ENCODE results near the gene CREB3L4. TPM values are rescaled to one million over a fixed set of nuclear protein-coding genes. Genes with fewer than 3 reads are reported as not detected.

The CREB3L4 gene
- total and polyA plus RNA-seq, 2 experiments from 2014 or later, result 4.3 to 4.4 TPM

GRCh38 chr1:153984123-153984894 is 16.6 kb downstream of the CREB3L4 start:
- Histone ChIP-seq H3K36me3 (ENCODE audit: low read depth) (peaks cover 8% of the 10 kb centered on the region), H3K27ac (peak overlapping the region; percentile 84), H2AFZ (no peak overlapping the region), H3K4me3 (peak overlapping the region; percentile 97), H3K9me2 (ENCODE audit: insufficient read depth) (no peaks in the 10 kb centered on the region), H3K27me3 (replicated peaks; ENCODE audit: insufficient read depth) (no peaks in the 10 kb centered on the region), H3K4me2 (ENCODE audit: unreplicated experiment) (peak overlapping the region; percentile 95), H3F3A (ENCODE audit: insufficient read depth) (peaks cover 48% of the 10 kb centered on the region), H4K20me1 (ENCODE audit: insufficient read depth) (no peaks in the 10 kb centered on the region), H3K79me2 (ENCODE audit: insufficient read depth) (peaks cover 57% of the 10 kb centered on the region), H3K9me3 (ENCODE audit: low read depth) (no peaks in the 10 kb centered on the region), H3K4me1 (ENCODE audit: insufficient read depth) (peaks cover 12% of the 10 kb centered on the region; the same call in 1 of the 2 replicates), H3K9ac (peak overlapping the region; percentile 94)
- DNase-seq, result no peak
- in situ Hi-C loops (cut with MboI), result loop anchor here (10.0 kb wide), 1 partner anchor 170 kb away; no protein-coding TSS in a partner anchor
- no peak for TF ChIP-seq EZH2 (IDR thresholded peaks at IDR 0.05; ENCODE audit: insufficient read depth, poor library complexity, severe bottlenecking)
- WGBS, 2 experiments (ENCODE audit: low coverage in 1 of 2, low lambda C conversion rate in 2 of 2, missing lambda C conversion rate in 2 of 2), result 46 to 55% methylated on average over 6 of the region's 6 CpGs

GRCh38 chr1:153985341-153985912 is 17.7 kb downstream of the CREB3L4 start:
- no peaks in the 10 kb centered on the region for H3K9me3 ChIP-seq (ENCODE audit: low read depth)
- H3K27me3 ChIP-seq (replicated peaks; ENCODE audit: insufficient read depth), result no peaks in the 10 kb centered on the region
- no peak for TF ChIP-seq EZH2phosphoT487 (IDR thresholded peaks at IDR 0.05; ENCODE audit: insufficient read depth, low read depth)
- TF ChIP-seq EZH2 (IDR thresholded peaks at IDR 0.05; ENCODE audit: insufficient read depth, poor library complexity, severe bottlenecking), result no peak
- peaks cover 42% of the 10 kb centered on the region for H3F3A ChIP-seq (ENCODE audit: insufficient read depth)
- no peaks in the 10 kb centered on the region for H4K20me1 ChIP-seq (ENCODE audit: insufficient read depth)
- H3K4me2 ChIP-seq (ENCODE audit: unreplicated experiment), result peak overlapping the region; percentile 95
- peaks cover 15% of the 10 kb centered on the region; the same call in 1 of the 2 replicates for H3K4me1 ChIP-seq (ENCODE audit: insufficient read depth)
- peak; percentile 79 for DNase-seq
- peak overlapping the region; percentile 84 for H3K27ac ChIP-seq
- peaks cover 52% of the 10 kb centered on the region for H3K79me2 ChIP-seq (ENCODE audit: insufficient read depth)
- in situ Hi-C loops (cut with MboI), result loop anchor here (5.0 to 10.0 kb wide), 2 partner anchors 171 to 308 kb away; partner anchors contain the start of gene NPR1
- 1 to 7% methylated on average over 6 to 7 of the region's 7 CpGs for WGBS, 2 experiments (ENCODE audit: low coverage in 1 of 2, low lambda C conversion rate in 2 of 2, missing lambda C conversion rate in 2 of 2)
- peak overlapping the region; percentile 91 for H2AFZ ChIP-seq
- peak overlapping the region; percentile 94 for H3K9ac ChIP-seq
- peak overlapping the region; percentile 97 for H3K4me3 ChIP-seq
- H3K9me2 ChIP-seq (ENCODE audit: insufficient read depth), result no peaks in the 10 kb centered on the region
- H3K36me3 ChIP-seq (ENCODE audit: low read depth), result peaks cover 7% of the 10 kb centered on the region

GRCh38 chr1:153985941-153986761 is 18.4 kb downstream of the CREB3L4 start, which contains the start of gene RAB13:
RAB13 (minus strand) TSS chr1:153986339; CDS start chr1:153986236, 103 bp downstream.
- Histone ChIP-seq H3F3A (ENCODE audit: insufficient read depth) (peaks cover 40% of the 10 kb centered on the region), H3K4me1 (ENCODE audit: insufficient read depth) (peaks cover 15% of the 10 kb centered on the region; the same call in 1 of the 2 replicates), H3K36me3 (ENCODE audit: low read depth) (peaks cover 7% of the 10 kb centered on the region; the same call in 1 of the 2 replicates), H3K9me3 (ENCODE audit: low read depth) (no peaks in the 10 kb centered on the region), H3K79me2 (ENCODE audit: insufficient read depth) (peaks cover 54% of the 10 kb centered on the region), H4K20me1 (ENCODE audit: insufficient read depth) (no peaks in the 10 kb centered on the region), H3K27me3 (replicated peaks; ENCODE audit: insufficient read depth) (no peaks in the 10 kb centered on the region), H3K9ac (peak within 1 kb of the TSS; percentile 94), H3K27ac (peak within 1 kb of the TSS; percentile 84), H3K9me2 (ENCODE audit: insufficient read depth) (no peaks in the 10 kb centered on the region), H3K4me3 (peak within 1 kb of the TSS; percentile 97), H2AFZ (peak within 1 kb of the TSS; percentile 91), H3K4me2 (ENCODE audit: unreplicated experiment) (peak within 1 kb of the TSS; percentile 97)
- peak; percentile 95 for DNase-seq
- TF ChIP-seq EZH2phosphoT487 (IDR thresholded peaks at IDR 0.05; ENCODE audit: insufficient read depth, low read depth) (no peak), EZH2 (IDR thresholded peaks at IDR 0.05; ENCODE audit: insufficient read depth, poor library complexity, severe bottlenecking) (no peak)
- 2 to 3% methylated on average over 14 to 32 of the region's 32 CpGs for WGBS, 2 experiments (ENCODE audit: low coverage in 1 of 2, low lambda C conversion rate in 2 of 2, missing lambda C conversion rate in 2 of 2)
- in situ Hi-C loops (cut with MboI), result loop anchor here (5.0 to 10.0 kb wide), 2 partner anchors 171 to 309 kb away; partner anchors contain the start of gene NPR1

GRCh38 chr1:153987621-153988020 is 19.9 kb downstream of the CREB3L4 start:
- no peak overlapping the region for H3K4me2 ChIP-seq (ENCODE audit: unreplicated experiment)
- H3F3A ChIP-seq (ENCODE audit: insufficient read depth), result peaks cover 48% of the 10 kb centered on the region
- H3K9me2 ChIP-seq (ENCODE audit: insufficient read depth), result no peaks in the 10 kb centered on the region
- DNase-seq, result no peak
- peaks cover 18% of the 10 kb centered on the region for H3K36me3 ChIP-seq (ENCODE audit: low read depth)
- TF ChIP-seq EZH2phosphoT487 (IDR thresholded peaks at IDR 0.05; ENCODE audit: insufficient read depth, low read depth), result no peak
- no peak for TF ChIP-seq EZH2 (IDR thresholded peaks at IDR 0.05; ENCODE audit: insufficient read depth, poor library complexity, severe bottlenecking)
- peaks cover 55% of the 10 kb centered on the region for H3K79me2 ChIP-seq (ENCODE audit: insufficient read depth)
- in situ Hi-C loops (cut with MboI), result loop anchor here (5.0 to 10.0 kb wide), 2 partner anchors 173 to 310 kb away; partner anchors contain the start of gene NPR1
- no peak overlapping the region for H3K27ac ChIP-seq
- peaks cover 5% of the 10 kb centered on the region; the same call in 1 of the 2 replicates for H4K20me1 ChIP-seq (ENCODE audit: insufficient read depth)
- no peak overlapping the region for H2AFZ ChIP-seq
- H3K4me3 ChIP-seq, result no peak overlapping the region
- peaks cover 28% of the 10 kb centered on the region for H3K4me1 ChIP-seq (ENCODE audit: insufficient read depth)
- no peaks in the 10 kb centered on the region for H3K9me3 ChIP-seq (ENCODE audit: low read depth)
- 83 to 85% methylated on average over 8 of the region's 8 CpGs for whole genome bisulfite sequencing, 2 experiments (ENCODE audit: low coverage in 1 of 2, low lambda C conversion rate in 2 of 2, missing lambda C conversion rate in 2 of 2)
- H3K9ac ChIP-seq, result no peak overlapping the region
- H3K27me3 ChIP-seq (replicated peaks; ENCODE audit: insufficient read depth), result no peaks in the 10 kb centered on the region

Measured in GM23248 (cell line).